NCI-H446 (cell line): Measurements from ENCODE around the gene TMEM135.
"Not testable (repeated sequence)": the region's sequence is repeated elsewhere in the genome, so short reads cannot be mapped to it uniquely, and the experiment has no call there.

Experiments
- DNase-seq, 2 experiments: peaks; one replicate each; lab custom pipeline; 2025; lab: John Stamatoyannopoulos, UW

The TMEM135 gene

DNA sequence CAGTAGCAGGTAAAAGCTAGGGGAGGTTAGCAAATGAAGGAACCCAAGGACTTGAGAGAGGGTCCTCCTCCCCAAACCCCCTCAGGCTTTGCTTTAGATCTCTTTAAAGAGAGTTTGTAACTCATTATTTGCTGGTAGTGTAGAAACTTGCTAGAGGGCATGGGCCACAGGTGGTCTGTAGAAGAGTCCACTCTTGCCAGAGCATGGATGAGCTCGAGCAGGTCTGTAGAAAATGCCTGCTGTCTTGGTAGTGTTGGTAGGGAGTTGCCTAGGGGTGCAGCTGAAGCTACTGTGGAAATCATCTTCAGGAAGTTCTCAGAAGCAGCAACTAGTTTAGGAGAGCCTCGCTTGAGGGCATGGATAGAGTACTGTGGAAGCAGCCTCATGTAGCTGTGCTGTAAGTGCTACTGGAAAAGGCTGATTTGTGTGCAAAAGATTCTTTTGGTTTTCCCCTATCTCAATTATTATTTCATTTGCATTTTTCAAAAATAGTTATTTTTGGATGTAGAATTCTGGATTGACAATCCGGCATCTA, 104.3 kb downstream of the TMEM135 start:
- DNase-seq, result no peak

DNA sequence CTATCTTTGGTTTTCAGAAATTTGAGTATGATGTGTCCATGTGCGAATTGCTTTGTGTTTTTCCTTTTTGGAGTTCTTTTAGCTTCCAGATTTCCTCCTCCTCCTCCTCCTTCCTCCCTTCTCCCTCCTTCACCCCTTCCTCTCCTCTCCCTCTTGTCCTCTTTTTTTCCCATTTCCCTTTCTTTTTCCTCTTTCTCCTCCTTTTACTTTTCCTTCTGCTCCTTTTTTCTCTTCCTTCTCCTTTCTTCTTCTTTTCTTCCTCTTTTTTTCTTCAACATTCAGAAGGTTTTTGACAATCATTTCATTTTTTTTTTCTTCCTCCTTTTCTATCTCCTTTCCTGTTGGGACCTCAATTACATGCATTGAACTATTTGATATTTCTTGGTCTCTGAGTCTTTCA, 104.9 kb downstream of the TMEM135 start:
- DNase-seq, result no peak

- no peak for DNase-seq
These were observed 105.9 kb downstream of the TMEM135 start for GRCh38 chr11:87143641-87144040.

DNA sequence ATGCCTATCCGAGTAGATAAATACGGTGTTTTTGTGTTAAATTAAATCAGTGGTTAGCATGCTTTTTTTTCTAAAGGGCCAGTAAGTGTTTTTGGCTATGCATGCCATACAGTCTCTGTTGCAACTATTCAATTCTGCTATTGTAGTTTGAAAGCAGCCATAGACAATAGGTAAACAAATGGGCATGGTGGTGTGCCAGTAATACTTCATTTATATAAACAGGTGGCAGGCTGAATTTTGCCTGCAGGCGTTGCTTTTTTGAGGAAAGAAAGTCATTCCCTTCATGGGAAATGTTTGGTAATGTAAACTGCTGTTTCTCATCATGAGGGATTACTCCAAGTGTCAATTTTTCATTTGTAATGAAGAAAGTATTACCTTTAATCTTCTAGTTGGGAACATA, 106.5 kb downstream of the TMEM135 start:
- DNase-seq, result no peak

- no peak for DNase-seq
These were observed 111.0 kb downstream of the TMEM135 start for GRCh38 chr11:87148749-87149148.

- DNase-seq, result not testable (repeated sequence)
These were observed 112.0 kb downstream of the TMEM135 start for GRCh38 chr11:87149782-87150181.

- no peak for DNase-seq
These were observed 113.2 kb downstream of the TMEM135 start for GRCh38 chr11:87150936-87151335.

- DNase-seq, result no peak
These were observed 116.5 kb downstream of the TMEM135 start for GRCh38 chr11:87154246-87154645.

DNA sequence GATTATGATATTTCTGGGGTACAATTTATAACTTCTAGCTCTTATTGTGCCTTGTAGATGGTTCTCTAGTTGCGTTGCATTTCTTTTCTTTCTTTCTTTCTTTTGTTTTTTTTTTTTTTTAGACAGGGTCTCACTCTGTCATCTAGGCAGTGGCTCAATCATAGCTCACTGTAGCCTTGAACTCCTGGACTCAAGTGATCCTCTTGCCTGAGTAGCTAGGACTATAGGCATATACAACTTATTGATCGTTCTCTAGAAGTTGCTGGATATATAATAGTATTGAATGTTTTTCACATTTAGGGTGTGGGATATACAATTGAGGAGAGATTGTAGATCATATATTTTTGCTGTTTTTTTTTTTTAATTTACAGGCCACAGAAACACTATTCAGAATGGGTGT, 119.2 kb downstream of the TMEM135 start:
- DNase-seq, result no peak

DNA sequence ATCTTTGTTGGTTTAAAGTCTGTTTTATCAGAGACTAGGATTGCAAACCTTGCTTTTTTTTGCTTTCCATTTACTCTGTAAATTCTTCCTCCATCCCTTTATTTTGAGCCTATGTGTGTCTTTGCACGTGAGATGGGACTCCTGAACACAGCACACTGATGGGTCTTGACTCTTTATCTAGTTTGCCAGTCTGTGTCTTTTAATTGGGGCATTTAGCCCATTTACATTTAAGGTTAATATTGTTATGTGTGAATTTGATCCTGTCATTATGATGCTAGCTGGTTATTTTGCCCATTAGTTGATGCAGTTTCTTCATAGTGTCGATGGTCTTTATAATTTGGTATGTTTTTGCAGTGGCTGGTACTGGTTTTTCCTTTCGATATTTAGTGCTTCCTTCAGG, 131.3 kb downstream of the TMEM135 start:
- not testable (repeated sequence) for DNase-seq

- peak; percentile 7 to 18 for DNase-seq
These were observed 135.7 kb downstream of the TMEM135 start for GRCh38 chr11:87173185-87174039.

- no peak for DNase-seq
These were observed 137.1 kb downstream of the TMEM135 start for GRCh38 chr11:87174870-87175269.

DNA sequence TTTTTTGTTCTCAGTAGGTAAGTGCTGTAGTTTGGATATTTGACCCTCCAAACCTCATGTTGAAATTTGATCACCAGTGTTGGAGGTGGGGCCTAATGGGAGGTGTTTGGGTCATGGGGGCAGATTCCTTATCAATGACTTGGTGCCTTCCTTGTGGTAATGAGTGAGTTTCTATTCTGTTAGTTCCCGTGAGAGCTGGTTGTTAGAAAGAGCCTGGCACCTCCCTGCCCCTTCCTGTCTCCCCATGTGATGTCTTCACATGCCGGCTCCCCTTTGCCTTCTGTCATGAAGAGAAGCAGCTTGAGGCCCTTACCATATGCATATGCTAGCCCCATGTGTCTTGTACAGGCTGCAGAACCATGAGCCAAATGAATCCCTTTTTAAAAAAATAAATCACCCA, 138.3 kb downstream of the TMEM135 start:
- no peak for DNase-seq

DNA sequence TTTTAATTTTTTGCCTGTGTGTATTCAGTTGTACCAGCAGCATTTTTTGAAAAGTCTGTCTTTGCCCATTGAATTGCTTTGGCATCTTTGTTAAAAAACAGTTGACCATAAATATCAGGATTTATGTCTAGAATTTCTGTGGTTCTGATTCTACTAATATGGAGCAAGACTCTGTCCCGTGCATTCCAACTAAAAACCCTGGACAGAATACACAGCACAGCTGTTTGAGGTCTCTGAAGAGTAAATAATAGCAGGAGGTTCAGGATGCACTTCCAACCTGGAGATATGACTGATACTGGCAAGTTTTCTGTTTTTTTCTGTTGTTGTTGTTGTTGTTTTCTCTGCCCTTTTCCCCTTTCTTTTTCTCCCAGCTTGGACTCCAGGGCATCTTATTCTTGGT, 141.9 kb downstream of the TMEM135 start:
- no peak for DNase-seq

DNA sequence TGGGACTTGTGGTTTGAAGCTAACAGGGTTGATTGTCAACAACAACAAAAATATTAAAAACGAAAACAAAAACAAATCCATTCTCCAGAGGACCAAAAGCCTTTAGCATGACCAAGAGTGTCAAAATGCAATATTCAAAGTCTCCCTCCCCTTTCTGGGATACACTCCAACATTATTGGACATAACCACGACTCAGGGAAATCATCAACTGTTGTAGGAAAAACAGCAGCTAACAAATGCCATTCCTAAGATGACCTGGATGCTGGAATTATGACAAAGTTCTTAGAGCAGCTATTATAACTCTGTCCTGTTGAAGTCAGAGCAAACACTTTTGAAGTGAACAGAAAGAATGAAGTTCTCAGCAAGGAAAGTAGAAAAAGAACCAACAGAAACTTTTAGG, 143.0 kb downstream of the TMEM135 start:
- DNase-seq, result no peak

GRCh38 chr11:87181143-87181542, 143.4 kb downstream of the TMEM135 start:
- DNase-seq, result no peak

- DNase-seq, result no peak
These were observed 147.5 kb downstream of the TMEM135 start for GRCh38 chr11:87185228-87185627.

- DNase-seq, result no peak
These were observed 149.3 kb downstream of the TMEM135 start for GRCh38 chr11:87187076-87187475.

DNA sequence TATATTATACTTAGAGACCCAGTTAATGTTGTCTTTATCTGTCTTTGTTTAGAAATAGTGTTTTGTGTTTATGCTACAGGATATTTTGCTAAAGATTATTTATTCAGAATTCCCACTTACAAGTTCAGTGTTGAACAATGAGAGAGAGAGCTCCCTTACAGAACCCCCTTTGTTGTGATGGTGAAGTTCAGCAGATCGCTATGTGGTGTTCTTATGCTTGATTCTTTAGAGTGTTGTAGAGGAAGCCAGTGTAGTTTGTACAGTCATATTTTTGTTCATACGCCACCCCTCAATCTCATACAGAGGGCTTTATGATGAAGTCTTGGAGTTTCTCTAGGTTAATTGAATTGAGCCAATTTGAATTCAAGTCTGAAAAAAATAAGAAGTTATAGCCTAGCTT, 150.2 kb downstream of the TMEM135 start:
- no peak for DNase-seq

DNA sequence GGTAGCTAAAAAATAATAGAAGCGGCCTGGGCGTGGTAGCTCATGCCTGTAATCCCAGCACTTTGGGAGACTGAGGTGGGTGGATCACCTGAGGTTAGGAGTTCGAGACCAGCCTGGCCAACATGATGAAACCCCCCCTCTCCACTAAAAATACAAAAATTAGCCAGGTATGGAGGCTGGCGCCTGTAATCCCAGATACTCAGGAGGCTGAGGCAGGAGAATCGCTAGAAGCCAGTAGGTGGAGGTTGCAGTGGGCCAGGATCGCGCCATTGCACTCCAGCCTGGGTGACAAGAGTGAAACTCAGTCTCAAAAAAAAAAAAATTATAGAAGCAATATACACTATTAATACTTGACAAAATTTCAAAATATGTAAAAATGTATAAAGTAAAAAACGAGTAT, 150.7 kb downstream of the TMEM135 start:
- DNase-seq, result not testable (repeated sequence)

DNA sequence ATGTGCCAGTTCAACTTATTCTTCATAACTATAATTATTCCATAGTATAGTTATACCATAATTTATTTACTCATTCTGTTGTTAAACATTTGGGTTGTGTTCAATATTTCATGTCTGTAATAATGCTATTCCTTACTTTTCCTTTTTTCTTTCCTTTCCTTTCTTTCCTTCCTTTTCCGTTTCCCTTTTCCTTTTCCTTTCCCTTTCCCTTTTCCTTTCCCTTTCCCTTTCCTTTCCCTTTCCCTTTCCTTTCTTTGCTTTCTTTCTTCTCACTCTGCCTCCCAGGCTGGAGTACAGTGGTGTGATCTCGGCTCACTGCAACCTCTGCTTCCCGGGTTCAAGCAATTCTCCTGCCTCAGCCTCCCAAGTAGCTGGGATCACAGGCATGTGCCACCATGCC, 151.2 kb downstream of the TMEM135 start:
- DNase-seq, result not testable (repeated sequence)

- DNase-seq, result no peak
These were observed 152.3 kb downstream of the TMEM135 start for GRCh38 chr11:87190071-87190470.

GRCh38 chr11:87193756-87194470, 156.2 kb downstream of the TMEM135 start:
- no peak for DNase-seq
